Astrocyte (in vitro differentiated cells and primary cell): Measurements from ENCODE around the gene MICAL3.
"Not testable (repeated sequence)": the region's sequence is repeated elsewhere in the genome, so short reads cannot be mapped to it uniquely, and the experiment has no call there.

Experiments
- CTCF ChIP-seq: IDR thresholded peaks from 2 replicates; pipeline ENCODE4 v1.5.1; 2011; ENCODE audit warnings: low read depth, mild to moderate bottlenecking, inconsistent platforms, low read length, moderate library complexity; ENCODE audit not compliant: insufficient read depth
- EZH2 ChIP-seq: IDR thresholded peaks from 2 replicates; pipeline ENCODE4 v1.6.1; 2012; ENCODE audit warnings: mild to moderate bottlenecking, low read length, inconsistent platforms; ENCODE audit not compliant: insufficient read depth

- not testable (repeated sequence) for TF ChIP-seq CTCF, EZH2
Observed at GRCh38 chr22:17763442-17763841, 260.9 kb downstream of the MICAL3 start.
